Activated naive CD8-positive, alpha-beta T cell treated with anti-CD3 and anti-CD28 coated beads, Interleukin-2, amount 50 U/mL, for 24 hours (primary cell): ENCODE measurements around the gene OPN1MW3.
A peak's percentile ranks its signal among the peaks of the same experiment; 100 is the strongest.
"Not testable (repeated sequence)": the region's sequence is repeated elsewhere in the genome, so short reads cannot be mapped to it uniquely, and the experiment has no call there.

Source experiments
- ATAC-seq: fragments of 150-1000 bp; cut with Tn5 transposase; one replicate; pipeline ENCODE4 v1.10.0; 2021
- DNase-seq: peaks from one replicate; pipeline ENCODE4 v3.0.0; 2021
- H3K27ac Mint-ChIP-seq: one replicate; pipeline ENCODE4 v1.8.0; 2021; ENCODE audit warnings: mild to moderate bottlenecking, mixed read lengths
- H3K27me3 Mint-ChIP-seq: one replicate; pipeline ENCODE4 v1.8.0; 2021; ENCODE audit warnings: mixed read lengths
- H3K36me3 Mint-ChIP-seq: one replicate; pipeline ENCODE4 v1.8.0; 2021; ENCODE audit warnings: low read depth, mixed read lengths
- H3K4me1 Mint-ChIP-seq: one replicate; pipeline ENCODE4 v1.8.0; 2021; ENCODE audit warnings: mixed read lengths
- H3K4me3 Mint-ChIP-seq: one replicate; pipeline ENCODE4 v1.8.0; 2021; ENCODE audit warnings: mild to moderate bottlenecking, moderate library complexity, mixed read lengths
- H3K9me3 Mint-ChIP-seq: one replicate; pipeline ENCODE4 v1.8.0; 2021; ENCODE audit warnings: mixed read lengths

The OPN1MW3 gene

GRCh38 chrX:154269245-154269644 is 11.9 kb downstream of the OPN1MW3 start:
- not testable (repeated sequence) for H3K27ac Mint-ChIP-seq, H3K4me3 Mint-ChIP-seq, H3K4me1 Mint-ChIP-seq, ATAC-seq, H3K9me3 Mint-ChIP-seq, DNase-seq, H3K27me3 Mint-ChIP-seq, H3K36me3 Mint-ChIP-seq

- H3K27me3 Mint-ChIP-seq, H3K36me3 Mint-ChIP-seq, H3K27ac Mint-ChIP-seq, DNase-seq, H3K9me3 Mint-ChIP-seq, H3K4me1 Mint-ChIP-seq, H3K4me3 Mint-ChIP-seq: not testable (repeated sequence)
- ATAC-seq, result peak; percentile 100
Measured at GRCh38 chrX:154284489-154285338, 27.3 kb downstream of the OPN1MW3 start.

GRCh38 chrX:154286406-154286805 is 29.0 kb downstream of the OPN1MW3 start:
- not testable (repeated sequence) for H3K9me3 Mint-ChIP-seq, DNase-seq, H3K36me3 Mint-ChIP-seq, H3K4me1 Mint-ChIP-seq, H3K4me3 Mint-ChIP-seq, H3K27me3 Mint-ChIP-seq, H3K27ac Mint-ChIP-seq, ATAC-seq

GRCh38 chrX:154294791-154295574 is 37.6 kb downstream of the OPN1MW3 start, which contains the start of gene TEX28:
Gene TEX28 (minus strand): TSS chrX:154295124. CDS start chrX:154292117, 3,007 bp downstream.
- DNase-seq (no peak), ATAC-seq (no peak)
- peaks cover 10% of the 10 kb centered on the region for H3K4me1 Mint-ChIP-seq
- no peak within 1 kb of the TSS for H3K27ac Mint-ChIP-seq
- no peaks in the 10 kb centered on the region for H3K36me3 Mint-ChIP-seq
- H3K27me3 Mint-ChIP-seq, result no peaks in the 10 kb centered on the region
- H3K4me3 Mint-ChIP-seq, result no peak within 1 kb of the TSS
- H3K9me3 Mint-ChIP-seq, result no peaks in the 10 kb centered on the region

- no peaks in the 10 kb centered on the region for H3K27me3 Mint-ChIP-seq
- H3K4me3 Mint-ChIP-seq, result no peak within 1 kb of the TSS
- H3K4me1 Mint-ChIP-seq, result peaks cover 10% of the 10 kb centered on the region
- no peak within 1 kb of the TSS for H3K27ac Mint-ChIP-seq
- no peaks in the 10 kb centered on the region for H3K9me3 Mint-ChIP-seq
- DNase-seq (no peak), ATAC-seq (no peak)
- no peaks in the 10 kb centered on the region for H3K36me3 Mint-ChIP-seq
Measured at GRCh38 chrX:154295664-154296310, 38.4 kb downstream of the OPN1MW3 start, which contains the start of gene TKTL1. Gene TKTL1 (plus strand): TSS chrX:154295795. CDS start chrX:154295860, 65 bp downstream.

- ATAC-seq (no peak), DNase-seq (no peak)
- Mint-ChIP-seq H3K36me3 (no peaks in the 10 kb centered on the region), H3K4me1 (peaks cover 10% of the 10 kb centered on the region), H3K4me3 (no peak overlapping the region), H3K27me3 (no peaks in the 10 kb centered on the region), H3K27ac (no peak overlapping the region), H3K9me3 (no peaks in the 10 kb centered on the region)
Measured at GRCh38 chrX:154296731-154297130, 39.3 kb downstream of the OPN1MW3 start.

- Mint-ChIP-seq H3K36me3 (no peaks in the 10 kb centered on the region), H3K27me3 (peaks cover 3% of the 10 kb centered on the region), H3K4me1 (peaks cover 10% of the 10 kb centered on the region), H3K9me3 (no peaks in the 10 kb centered on the region), H3K27ac (no peak overlapping the region), H3K4me3 (no peak overlapping the region)
- no peak for ATAC-seq
- no peak for DNase-seq
Measured at GRCh38 chrX:154298312-154298711, 40.9 kb downstream of the OPN1MW3 start.

GRCh38 chrX:154300816-154301215 is 43.4 kb downstream of the OPN1MW3 start:
- no peak overlapping the region for H3K27ac Mint-ChIP-seq
- ATAC-seq (no peak), DNase-seq (no peak)
- peaks cover 3% of the 10 kb centered on the region for H3K27me3 Mint-ChIP-seq
- no peak overlapping the region for H3K4me3 Mint-ChIP-seq
- H3K4me1 Mint-ChIP-seq, result peaks cover 14% of the 10 kb centered on the region
- no peaks in the 10 kb centered on the region for H3K9me3 Mint-ChIP-seq
- no peaks in the 10 kb centered on the region for H3K36me3 Mint-ChIP-seq

GRCh38 chrX:154302998-154303397 is 45.6 kb downstream of the OPN1MW3 start:
- H3K4me3 Mint-ChIP-seq, ATAC-seq, H3K36me3 Mint-ChIP-seq, H3K27ac Mint-ChIP-seq, H3K27me3 Mint-ChIP-seq, DNase-seq, H3K9me3 Mint-ChIP-seq: not testable (repeated sequence)
- peaks cover 17% of the 10 kb centered on the region for H3K4me1 Mint-ChIP-seq

GRCh38 chrX:154303476-154303875 is 46.1 kb downstream of the OPN1MW3 start:
- no peak for ATAC-seq
- no peak overlapping the region for H3K27ac Mint-ChIP-seq

GRCh38 chrX:154304846-154305245 is 47.5 kb downstream of the OPN1MW3 start:
- no peak for ATAC-seq
- Mint-ChIP-seq H3K27me3 (peaks cover 3% of the 10 kb centered on the region), H3K9me3 (no peaks in the 10 kb centered on the region), H3K27ac (no peak overlapping the region), H3K36me3 (no peaks in the 10 kb centered on the region), H3K4me3 (no peak overlapping the region), H3K4me1 (peaks cover 23% of the 10 kb centered on the region)
- no peak for DNase-seq

More at GRCh38 chrX:154303476-154303875, 46.1 kb downstream of the OPN1MW3 start:
- Mint-ChIP-seq H3K9me3 (no peaks in the 10 kb centered on the region), H3K4me1 (peaks cover 18% of the 10 kb centered on the region), H3K4me3 (no peak overlapping the region), H3K36me3 (no peaks in the 10 kb centered on the region), H3K27me3 (peaks cover 3% of the 10 kb centered on the region)
- DNase-seq, result no peak

GRCh38 chrX:154305541-154306205 is 48.3 kb downstream of the OPN1MW3 start:
- H3K4me1 Mint-ChIP-seq, result peaks cover 26% of the 10 kb centered on the region
- H3K27me3 Mint-ChIP-seq, result peaks cover 3% of the 10 kb centered on the region
- H3K9me3 Mint-ChIP-seq, result no peaks in the 10 kb centered on the region
- no peak overlapping the region for H3K4me3 Mint-ChIP-seq
- ATAC-seq (no peak), DNase-seq (no peak)
- H3K36me3 Mint-ChIP-seq, result no peaks in the 10 kb centered on the region
- no peak overlapping the region for H3K27ac Mint-ChIP-seq

GRCh38 chrX:154307202-154307601 is 49.8 kb downstream of the OPN1MW3 start:
- Mint-ChIP-seq H3K27me3 (peaks cover 3% of the 10 kb centered on the region), H3K4me1 (peaks cover 42% of the 10 kb centered on the region), H3K27ac (no peak overlapping the region), H3K36me3 (no peaks in the 10 kb centered on the region), H3K4me3 (no peak overlapping the region), H3K9me3 (no peaks in the 10 kb centered on the region)
- DNase-seq (no peak), ATAC-seq (no peak)
